ENCODE measurements around the gene BICC1.

BICC1 gene

DNA sequence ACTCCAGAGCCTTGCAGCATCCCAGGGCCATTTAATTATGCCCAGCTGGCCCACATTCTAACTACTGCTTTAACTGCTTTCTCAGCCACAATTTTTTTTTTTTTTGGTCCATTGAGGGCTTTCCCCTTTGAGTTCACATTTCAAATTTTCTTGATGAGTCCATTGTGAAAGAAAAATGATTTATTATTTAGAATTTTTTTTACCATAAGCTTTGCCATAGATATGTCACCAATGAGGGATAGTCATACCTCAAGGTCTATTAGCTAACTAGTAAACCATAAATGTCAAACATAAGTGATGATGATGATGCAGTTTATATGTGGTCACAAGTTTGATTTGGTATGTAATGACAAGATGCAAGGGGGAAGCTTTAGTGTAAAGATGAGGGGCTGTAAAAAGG, 282.9 kb downstream of the BICC1 start:
- DNase-seq, result no peak

DNA sequence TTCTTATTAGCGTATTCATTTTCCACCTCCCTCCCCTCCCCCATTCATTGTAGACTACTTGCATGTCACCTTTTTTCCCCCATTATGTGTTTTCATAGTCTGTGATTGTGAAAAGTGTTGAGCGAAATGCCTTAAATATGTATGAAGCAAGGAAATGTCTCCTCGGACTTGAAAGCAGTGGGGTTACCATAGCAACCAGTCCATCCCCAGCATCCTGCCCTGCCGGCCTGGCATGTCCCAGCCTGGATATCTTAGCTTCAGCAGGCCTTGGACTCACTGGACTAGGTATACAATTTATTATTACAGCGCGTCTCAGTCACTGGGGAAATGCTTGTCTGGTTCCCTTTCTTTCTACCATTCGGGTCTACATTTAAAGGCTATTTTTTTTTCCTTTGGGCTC, 283.6 kb downstream of the BICC1 start:
- DNase-seq, result no peak

DNA sequence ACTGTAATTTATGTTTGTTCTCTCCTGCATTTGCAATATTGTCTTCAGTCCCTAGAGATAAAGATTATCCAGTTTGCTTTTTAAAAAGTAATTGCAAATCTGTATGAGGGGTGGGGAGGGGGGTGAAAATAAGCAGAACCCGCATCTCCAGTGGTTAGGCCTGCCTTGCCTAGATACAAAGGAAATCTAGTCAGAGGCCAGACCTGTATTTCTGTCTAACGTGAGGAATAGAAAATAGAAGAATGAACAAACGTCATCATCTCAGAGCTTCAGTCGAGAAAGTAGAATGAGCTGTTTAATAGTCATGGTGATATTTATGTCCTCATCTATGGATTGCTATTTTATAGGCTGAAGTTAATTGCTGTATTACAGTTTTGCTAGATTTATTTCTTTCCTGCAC, 284.2 kb downstream of the BICC1 start:
- DNase-seq, result no peak

GRCh38 chr10:58797356-58797755, 284.7 kb downstream of the BICC1 start:
- no peak for DNase-seq

DNA sequence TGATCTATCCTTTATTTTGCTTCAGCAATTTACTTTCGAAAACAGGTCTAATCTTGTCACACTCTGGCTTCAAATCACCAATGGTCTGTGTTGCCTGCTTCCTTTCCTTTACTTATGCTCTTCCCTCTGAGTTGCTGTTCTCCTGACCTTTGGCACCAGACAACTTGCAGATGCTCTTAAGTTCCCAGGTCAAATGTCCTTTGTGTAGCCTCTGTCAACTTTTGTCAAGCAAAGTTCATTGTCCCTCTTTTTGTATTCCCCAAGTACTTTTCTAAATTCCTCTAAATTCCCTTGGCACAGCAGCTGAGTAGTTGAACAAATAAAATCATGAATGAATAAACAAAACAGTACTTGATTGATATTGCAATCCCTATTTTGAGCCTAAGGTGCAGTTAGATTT, 289.4 kb downstream of the BICC1 start:
- DNase-seq, result no peak

GRCh38 chr10:58806323-58806722, 293.7 kb downstream of the BICC1 start:
- no peak for DNase-seq

GRCh38 chr10:58806970-58807628, 294.4 kb downstream of the BICC1 start:
- no peak for DNase-seq

- no peak for DNase-seq
Measured at GRCh38 chr10:58807629-58808022, 295.0 kb downstream of the BICC1 start.

DNA sequence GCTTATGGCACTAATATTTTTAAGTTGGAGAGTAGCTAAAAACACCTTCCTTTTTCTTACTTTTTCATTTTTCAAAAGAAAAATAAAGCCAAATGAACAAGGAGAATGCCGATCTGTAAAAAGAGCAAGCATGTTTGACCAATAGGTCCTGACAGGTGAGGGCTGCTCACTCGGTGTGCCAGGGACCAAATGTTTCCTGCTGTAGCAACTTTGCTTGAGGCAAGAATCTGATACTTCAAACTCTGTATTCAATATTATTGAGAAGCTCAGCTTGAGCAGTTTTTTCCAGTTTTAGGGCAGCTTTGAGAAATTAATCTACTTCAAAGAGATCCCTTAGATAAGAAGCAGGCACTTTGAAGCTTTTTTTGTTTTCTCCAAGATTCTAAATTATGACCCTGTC, 298.1 kb downstream of the BICC1 start:
- DNase-seq, result no peak

DNA sequence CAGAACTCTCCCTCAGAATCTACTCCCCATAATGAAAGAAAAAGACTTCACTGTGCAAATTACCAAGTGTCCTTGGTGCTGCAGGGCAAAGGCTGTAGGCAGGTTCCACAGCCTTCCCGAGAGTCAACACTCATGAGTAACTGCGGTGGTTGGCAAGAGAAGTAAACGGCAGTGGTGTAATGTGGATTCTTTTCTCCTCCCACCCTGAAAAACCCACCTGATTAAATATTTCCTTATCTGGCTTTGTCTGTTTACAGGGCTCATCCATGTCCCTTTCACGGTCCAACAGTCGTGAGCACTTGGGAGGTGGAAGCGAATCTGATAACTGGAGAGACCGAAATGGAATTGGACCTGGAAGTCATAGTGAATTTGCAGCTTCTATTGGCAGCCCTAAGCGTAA, 300.9 kb downstream of the BICC1 start:
- no peak for DNase-seq

- DNase-seq, result no peak
Measured at GRCh38 chr10:58817201-58817846, 304.7 kb downstream of the BICC1 start.

- DNase-seq, result no peak
Measured at GRCh38 chr10:58818900-58819299, 306.2 kb downstream of the BICC1 start.

GRCh38 chr10:58820386-58820785, 307.7 kb downstream of the BICC1 start:
- no peak for DNase-seq

GRCh38 chr10:58820861-58821751, 308.4 kb downstream of the BICC1 start:
- DNase-seq, result no peak

- no peak for DNase-seq
Measured at GRCh38 chr10:58821752-58822056, 309.0 kb downstream of the BICC1 start.

- DNase-seq, result no peak
Measured at GRCh38 chr10:58823983-58824382, 311.3 kb downstream of the BICC1 start.

- no peak for DNase-seq
Measured at GRCh38 chr10:58824396-58824795, 311.7 kb downstream of the BICC1 start.

GRCh38 chr10:58826694-58827093, 314.0 kb downstream of the BICC1 start:
- no peak for DNase-seq

DNA sequence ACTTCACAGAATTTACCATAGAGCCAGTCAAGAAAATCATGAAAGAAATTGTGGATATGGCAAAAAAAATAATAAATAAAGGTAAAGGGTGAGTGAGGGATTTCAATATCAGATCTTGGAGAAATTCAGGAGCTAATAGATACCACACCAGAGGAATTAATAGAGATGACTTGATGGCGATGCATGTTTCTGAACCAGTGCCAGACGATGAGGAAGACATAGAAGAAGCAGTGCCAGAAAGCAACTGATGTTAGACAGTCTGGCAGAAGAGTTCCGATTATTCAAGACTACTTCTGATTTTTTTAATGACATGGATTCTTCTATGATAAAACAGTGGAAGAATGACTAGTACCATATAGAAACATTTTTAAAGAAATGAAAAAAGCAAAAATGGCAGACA, 314.7 kb downstream of the BICC1 start:
- no peak for DNase-seq

DNA sequence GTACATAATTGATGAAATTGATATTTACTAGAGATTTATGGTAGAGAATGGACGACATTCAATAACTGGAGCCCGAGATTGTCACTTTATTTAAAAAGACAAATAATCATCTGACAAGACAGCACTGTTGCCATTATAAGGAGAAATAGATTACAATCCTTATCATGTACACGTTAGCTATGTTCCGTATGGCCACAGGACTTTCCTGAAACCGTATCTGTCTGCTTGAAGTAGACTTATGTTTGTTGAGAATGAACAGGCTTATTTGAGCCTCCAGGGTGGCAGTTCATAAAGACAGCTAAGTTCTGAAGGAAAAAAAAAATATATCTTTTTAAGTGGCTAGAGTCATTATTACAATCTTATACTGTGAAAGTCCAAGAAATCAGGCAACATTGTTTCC, 317.2 kb downstream of the BICC1 start:
- DNase-seq, result no peak

- DNase-seq, result no peak
Measured at GRCh38 chr10:58830697-58831096, 318.0 kb downstream of the BICC1 start.

- DNase-seq, result no peak
Measured at GRCh38 chr10:58833771-58834561, 321.3 kb downstream of the BICC1 start.

DNA sequence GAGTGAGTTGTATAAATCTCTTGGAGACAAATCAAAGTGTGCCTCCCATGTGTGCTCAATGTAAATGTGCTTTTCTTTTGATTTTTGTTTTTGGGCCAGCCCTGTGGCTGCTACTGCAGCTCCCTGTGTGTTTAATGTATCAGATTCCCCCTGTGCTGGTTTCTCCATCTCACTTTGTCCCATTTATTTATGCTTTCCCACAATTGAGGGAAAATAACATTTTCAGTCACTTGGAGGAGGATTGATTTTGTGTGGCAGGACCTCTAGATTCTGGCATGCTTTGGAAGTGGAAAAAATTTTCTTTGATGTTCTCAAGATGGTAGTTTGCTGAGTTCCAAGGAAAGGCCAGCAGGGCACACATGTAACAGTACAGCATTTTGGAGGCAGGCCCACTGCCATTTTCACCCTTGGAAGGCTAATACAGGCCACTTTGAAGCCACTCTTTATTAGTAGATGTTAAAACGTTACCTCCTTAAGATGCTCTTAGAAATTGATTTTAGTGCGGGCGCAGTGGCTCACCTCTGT, 323.6 kb downstream of the BICC1 start:
- no peak for DNase-seq

Measured in inflammatory macrophage (primary cell).